ENCODE data around the gene SCIMP.

Gene SCIMP

DNA sequence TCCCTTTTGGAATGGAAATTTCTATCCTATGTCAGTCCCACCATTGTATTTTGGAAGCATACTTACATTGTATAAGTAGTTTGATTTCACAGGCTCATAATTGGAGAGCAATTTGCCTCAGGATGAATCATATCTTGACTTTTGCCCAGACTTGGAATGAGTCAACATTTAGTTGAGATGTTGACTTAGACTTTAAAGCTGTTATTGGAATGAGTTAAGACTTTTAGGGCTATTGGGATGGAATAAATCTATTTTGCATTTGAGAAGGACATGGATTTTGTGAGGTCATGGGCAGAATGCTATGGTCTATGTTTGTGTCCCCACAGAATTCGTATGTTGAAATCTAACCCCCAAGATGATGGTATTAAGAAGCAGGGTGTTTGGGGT lies 30.8 kb downstream of the SCIMP start:
- DNase-seq (ENCODE audit: low read depth), result no peak

GRCh38 chr17:5203178-5203907 lies 31.3 kb downstream of the SCIMP start:
- no peak overlapping the region for H3K4me3 ChIP-seq (ENCODE audit: low read depth, low read length)
- in situ Hi-C loops (cut with HindIII; ENCODE audit: low sequenced_read_pairs), result no loop called here
- no peak for DNase-seq (ENCODE audit: low read depth)
- no peak for TF ChIP-seq CTCF (IDR thresholded peaks at IDR 0.05; ENCODE audit: low read depth, low read length, missing control alignments)

More for the DNA sequence above, 30.8 kb downstream of the SCIMP start:
- no peak overlapping the region for H3K4me3 ChIP-seq (ENCODE audit: low read depth, low read length)
- in situ Hi-C loops (cut with HindIII; ENCODE audit: low sequenced_read_pairs), result no loop called here
- TF ChIP-seq CTCF (IDR thresholded peaks at IDR 0.05; ENCODE audit: low read depth, low read length, missing control alignments), result no peak

GRCh38 chr17:5201011-5201410 lies 33.6 kb downstream of the SCIMP start:
- no peak for DNase-seq (ENCODE audit: low read depth)
- in situ Hi-C loops (cut with HindIII; ENCODE audit: low sequenced_read_pairs), result no loop called here
- TF ChIP-seq CTCF (IDR thresholded peaks at IDR 0.05; ENCODE audit: low read depth, low read length, missing control alignments), result no peak
- H3K4me3 ChIP-seq (ENCODE audit: low read depth, low read length), result no peak overlapping the region

DNA sequence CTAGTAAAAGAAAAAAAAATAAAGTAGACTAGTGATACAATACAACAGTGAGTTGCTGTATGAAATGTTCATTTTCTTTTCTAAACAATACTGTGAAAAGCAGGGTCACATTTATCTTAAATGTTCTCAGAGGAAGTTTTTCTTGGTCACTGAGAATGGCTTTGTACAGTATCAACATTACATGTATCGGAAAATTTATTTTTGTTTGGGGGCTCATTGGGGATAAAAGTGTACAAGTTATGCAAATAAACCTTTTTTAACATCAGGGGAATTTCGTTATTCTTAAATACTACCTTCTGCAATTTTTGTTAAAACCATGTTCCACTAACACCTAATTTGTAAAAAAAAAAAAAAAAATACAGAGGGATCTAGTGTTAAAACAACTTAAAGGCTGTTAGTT lies 34.3 kb downstream of the SCIMP start:
- no peak for DNase-seq (ENCODE audit: low read depth)
- in situ Hi-C loops (cut with HindIII; ENCODE audit: low sequenced_read_pairs), result no loop called here
- TF ChIP-seq CTCF (IDR thresholded peaks at IDR 0.05; ENCODE audit: low read depth, low read length, missing control alignments), result no peak
- H3K4me3 ChIP-seq (ENCODE audit: low read depth, low read length), result no peak overlapping the region

DNA sequence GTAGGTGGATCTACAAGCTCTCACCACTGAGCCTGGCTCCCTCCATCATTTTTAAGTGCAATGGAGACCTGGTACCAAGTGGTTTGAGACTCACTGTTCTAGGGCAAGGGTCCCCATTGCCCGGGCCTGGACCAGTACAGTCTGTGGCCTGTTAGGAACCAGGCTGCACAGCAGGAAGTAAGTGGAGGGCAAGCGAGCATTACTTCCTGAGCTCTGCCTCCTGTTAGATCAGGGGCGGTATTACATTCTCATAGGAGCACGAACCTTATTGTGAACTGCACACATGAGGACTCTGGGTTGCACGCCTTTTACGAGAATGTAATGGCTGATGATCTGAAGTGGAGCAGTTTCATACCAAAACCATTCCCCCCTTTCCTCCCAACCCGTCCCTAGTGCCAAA lies 36.2 kb downstream of the SCIMP start:
- H3K4me3 ChIP-seq (ENCODE audit: low read depth, low read length), result no peak overlapping the region
- TF ChIP-seq CTCF (IDR thresholded peaks at IDR 0.05; ENCODE audit: low read depth, low read length, missing control alignments), result no peak
- in situ Hi-C loops (cut with HindIII; ENCODE audit: low sequenced_read_pairs), result no loop called here
- DNase-seq (ENCODE audit: low read depth), result no peak

- in situ Hi-C loops (cut with HindIII; ENCODE audit: low sequenced_read_pairs), result no loop called here
- DNase-seq (ENCODE audit: low read depth), result no peak
- H3K4me3 ChIP-seq (ENCODE audit: low read depth, low read length), result no peak overlapping the region
- no peak for TF ChIP-seq CTCF (IDR thresholded peaks at IDR 0.05; ENCODE audit: low read depth, low read length, missing control alignments)
Measured at GRCh38 chr17:5194346-5194745, 40.3 kb downstream of the SCIMP start.

Measured in astrocyte of the cerebellum (primary cell).